ENCODE measurements around the gene CLEC2A.
"Not testable (repeated sequence)": the region's sequence is repeated elsewhere in the genome, so short reads cannot be mapped to it uniquely, and the experiment has no call there.

CLEC2A gene

GRCh38 chr12:9902539-9903228 is 29.5 kb downstream of the CLEC2A start:
- Histone ChIP-seq H3K9ac (ENCODE audit: low read length) (no peak overlapping the region), H3K27me3 (ENCODE audit: control insufficient read depth, insufficient read depth, low read length) (no peaks in the 10 kb centered on the region), H3K4me3 (ENCODE audit: low read length) (no peak overlapping the region), H3K9me3 (ENCODE audit: control insufficient read depth, low read length) (no peaks in the 10 kb centered on the region), H3K36me3 (ENCODE audit: control insufficient read depth, insufficient read depth, low read length) (no peaks in the 10 kb centered on the region), H3K4me1 (ENCODE audit: control insufficient read depth, insufficient read depth, low read length) (no peaks in the 10 kb centered on the region)

- Histone ChIP-seq H3K9ac (ENCODE audit: low read length) (no peak overlapping the region), H3K36me3 (ENCODE audit: control insufficient read depth, insufficient read depth, low read length) (no peaks in the 10 kb centered on the region)
These were observed 31.2 kb downstream of the CLEC2A start for GRCh38 chr12:9900930-9901329.

DNA sequence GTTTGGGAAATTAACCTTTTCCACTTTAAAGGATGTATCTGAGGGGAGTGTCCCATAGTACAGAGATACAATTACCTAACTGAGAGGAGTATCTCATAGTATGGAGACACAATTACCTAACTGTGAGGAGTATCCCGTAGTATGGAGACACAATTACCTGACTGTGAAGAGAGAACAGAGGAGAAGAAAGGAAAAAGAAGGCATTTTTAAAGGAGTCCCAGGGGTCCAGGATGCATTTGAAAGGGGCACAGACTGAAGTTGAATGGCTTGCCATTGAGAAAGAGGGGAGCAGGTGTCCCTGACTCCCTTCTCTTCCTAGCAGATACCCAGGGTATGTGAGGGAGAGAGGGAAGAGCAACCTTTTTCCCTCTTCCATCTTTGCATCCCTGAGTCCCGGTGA is 33.0 kb downstream of the CLEC2A start:
- Histone ChIP-seq H3K9ac (ENCODE audit: low read length) (no peak overlapping the region), H3K36me3 (ENCODE audit: control insufficient read depth, insufficient read depth, low read length) (no peaks in the 10 kb centered on the region), H3K9me3 (ENCODE audit: control insufficient read depth, low read length) (no peaks in the 10 kb centered on the region), H3K4me3 (ENCODE audit: low read length) (no peak overlapping the region), H3K27me3 (ENCODE audit: control insufficient read depth, insufficient read depth, low read length) (no peaks in the 10 kb centered on the region), H3K4me1 (ENCODE audit: control insufficient read depth, insufficient read depth, low read length) (no peaks in the 10 kb centered on the region)

More at GRCh38 chr12:9900930-9901329, 31.2 kb downstream of the CLEC2A start:
- H3K9me3 ChIP-seq (ENCODE audit: control insufficient read depth, low read length): no peaks in the 10 kb centered on the region
- no peak overlapping the region for H3K4me3 ChIP-seq (ENCODE audit: low read length)
- no peaks in the 10 kb centered on the region for H3K27me3 ChIP-seq (ENCODE audit: control insufficient read depth, insufficient read depth, low read length)
- H3K4me1 ChIP-seq (ENCODE audit: control insufficient read depth, insufficient read depth, low read length): no peaks in the 10 kb centered on the region

GRCh38 chr12:9897535-9897934 is 34.6 kb downstream of the CLEC2A start:
- Histone ChIP-seq H3K4me3 (ENCODE audit: low read length) (no peak overlapping the region), H3K9me3 (ENCODE audit: control insufficient read depth, low read length) (no peaks in the 10 kb centered on the region), H3K27me3 (ENCODE audit: control insufficient read depth, insufficient read depth, low read length) (no peaks in the 10 kb centered on the region), H3K4me1 (ENCODE audit: control insufficient read depth, insufficient read depth, low read length) (no peaks in the 10 kb centered on the region), H3K9ac (ENCODE audit: low read length) (no peak overlapping the region), H3K36me3 (ENCODE audit: control insufficient read depth, insufficient read depth, low read length) (no peaks in the 10 kb centered on the region)

DNA sequence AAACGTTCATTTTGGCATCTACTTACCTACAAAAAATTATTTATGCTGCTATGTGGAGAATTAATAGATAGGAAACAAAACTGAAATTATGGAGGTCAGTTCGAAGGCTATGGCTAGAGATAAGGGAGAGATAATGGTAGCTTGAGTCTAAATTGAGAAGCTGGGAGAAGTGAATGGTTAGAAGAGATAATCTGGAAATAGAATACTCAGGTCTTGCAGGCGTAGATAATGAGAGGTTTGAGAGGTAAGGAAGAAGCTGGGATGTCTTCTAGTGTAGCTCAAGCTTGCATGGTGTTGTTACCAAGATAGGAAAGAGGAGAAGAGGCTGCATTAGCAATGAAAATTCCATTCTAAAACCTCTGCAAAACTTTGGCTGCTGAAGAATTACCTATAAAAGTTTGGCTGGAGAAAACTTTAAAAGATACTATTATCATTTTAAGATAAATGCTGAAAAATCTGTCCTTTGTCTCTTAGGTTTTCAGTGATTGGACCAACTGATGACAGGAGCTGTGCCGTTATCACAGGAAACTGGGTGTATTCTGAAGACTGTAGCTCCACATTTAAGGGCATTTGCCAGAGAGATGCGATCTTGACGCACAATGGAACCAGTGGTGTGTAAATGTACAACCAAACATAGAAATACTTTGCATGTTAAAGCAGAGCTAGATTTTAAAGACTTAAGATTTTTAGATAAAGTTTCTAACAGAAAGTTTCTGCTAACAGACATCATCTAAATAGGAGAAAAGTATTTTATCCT is 36.8 kb downstream of the CLEC2A start:
- Histone ChIP-seq H3K9me3 (ENCODE audit: control insufficient read depth, low read length) (no peaks in the 10 kb centered on the region), H3K4me3 (ENCODE audit: low read length) (no peak overlapping the region), H3K9ac (ENCODE audit: low read length) (no peak overlapping the region), H3K27me3 (ENCODE audit: control insufficient read depth, insufficient read depth, low read length) (no peaks in the 10 kb centered on the region), H3K36me3 (ENCODE audit: control insufficient read depth, insufficient read depth, low read length) (no peaks in the 10 kb centered on the region), H3K4me1 (ENCODE audit: control insufficient read depth, insufficient read depth, low read length) (no peaks in the 10 kb centered on the region)

GRCh38 chr12:9888665-9889273 is 43.4 kb downstream of the CLEC2A start:
- H3K4me3 ChIP-seq (ENCODE audit: low read length): no peak overlapping the region
- H3K36me3 ChIP-seq (ENCODE audit: control insufficient read depth, insufficient read depth, low read length): no peaks in the 10 kb centered on the region
- no peak overlapping the region for H3K9ac ChIP-seq (ENCODE audit: low read length)
- H3K9me3 ChIP-seq (ENCODE audit: control insufficient read depth, low read length): no peaks in the 10 kb centered on the region
- no peaks in the 10 kb centered on the region for H3K27me3 ChIP-seq (ENCODE audit: control insufficient read depth, insufficient read depth, low read length)
- peaks cover 6% of the 10 kb centered on the region for H3K4me1 ChIP-seq (ENCODE audit: control insufficient read depth, insufficient read depth, low read length)

- Histone ChIP-seq H3K36me3 (ENCODE audit: control insufficient read depth, insufficient read depth, low read length) (no peaks in the 10 kb centered on the region), H3K4me1 (ENCODE audit: control insufficient read depth, insufficient read depth, low read length) (no peaks in the 10 kb centered on the region), H3K9ac (ENCODE audit: low read length) (no peak overlapping the region), H3K27me3 (ENCODE audit: control insufficient read depth, insufficient read depth, low read length) (no peaks in the 10 kb centered on the region), H3K4me3 (ENCODE audit: low read length) (no peak overlapping the region), H3K9me3 (ENCODE audit: control insufficient read depth, low read length) (no peaks in the 10 kb centered on the region)
These were observed 49.0 kb downstream of the CLEC2A start for GRCh38 chr12:9883175-9883574.

DNA sequence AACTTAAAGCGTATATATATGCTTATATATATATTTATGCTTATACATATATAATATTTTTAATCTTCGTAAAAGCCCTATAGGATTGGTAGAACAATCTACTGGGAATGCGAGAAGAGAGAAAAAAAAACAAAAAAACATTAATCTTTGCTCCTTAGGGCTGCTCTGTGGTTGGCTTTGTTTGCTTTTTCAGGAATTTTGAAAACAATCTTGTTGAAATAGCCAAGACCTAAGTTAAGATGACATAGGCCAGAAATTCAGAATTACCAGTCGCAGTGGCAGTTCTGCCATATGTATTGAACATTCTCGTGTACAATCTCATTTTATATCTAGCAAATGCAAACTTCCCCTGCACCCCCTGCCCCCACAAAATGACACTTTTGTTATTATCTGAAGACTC is 50.2 kb downstream of the CLEC2A start:
- Histone ChIP-seq H3K9me3 (ENCODE audit: control insufficient read depth, low read length) (no peaks in the 10 kb centered on the region), H3K36me3 (ENCODE audit: control insufficient read depth, insufficient read depth, low read length) (no peaks in the 10 kb centered on the region), H3K4me3 (ENCODE audit: low read length) (no peak overlapping the region), H3K9ac (ENCODE audit: low read length) (no peak overlapping the region), H3K4me1 (ENCODE audit: control insufficient read depth, insufficient read depth, low read length) (no peaks in the 10 kb centered on the region), H3K27me3 (ENCODE audit: control insufficient read depth, insufficient read depth, low read length) (no peaks in the 10 kb centered on the region)

GRCh38 chr12:9881246-9881645 is 50.9 kb downstream of the CLEC2A start, which contains the start of gene KLRF2:
Gene KLRF2 (plus strand): TSS chr12:9881489. CDS start chr12:9881596, 107 bp downstream.
- Histone ChIP-seq H3K36me3 (ENCODE audit: control insufficient read depth, insufficient read depth, low read length) (no peaks in the 10 kb centered on the region), H3K4me1 (ENCODE audit: control insufficient read depth, insufficient read depth, low read length) (no peaks in the 10 kb centered on the region), H3K4me3 (ENCODE audit: low read length) (no peak within 1 kb of the TSS), H3K27me3 (ENCODE audit: control insufficient read depth, insufficient read depth, low read length) (no peaks in the 10 kb centered on the region), H3K9me3 (ENCODE audit: control insufficient read depth, low read length) (no peaks in the 10 kb centered on the region), H3K9ac (ENCODE audit: low read length) (no peak within 1 kb of the TSS)

DNA sequence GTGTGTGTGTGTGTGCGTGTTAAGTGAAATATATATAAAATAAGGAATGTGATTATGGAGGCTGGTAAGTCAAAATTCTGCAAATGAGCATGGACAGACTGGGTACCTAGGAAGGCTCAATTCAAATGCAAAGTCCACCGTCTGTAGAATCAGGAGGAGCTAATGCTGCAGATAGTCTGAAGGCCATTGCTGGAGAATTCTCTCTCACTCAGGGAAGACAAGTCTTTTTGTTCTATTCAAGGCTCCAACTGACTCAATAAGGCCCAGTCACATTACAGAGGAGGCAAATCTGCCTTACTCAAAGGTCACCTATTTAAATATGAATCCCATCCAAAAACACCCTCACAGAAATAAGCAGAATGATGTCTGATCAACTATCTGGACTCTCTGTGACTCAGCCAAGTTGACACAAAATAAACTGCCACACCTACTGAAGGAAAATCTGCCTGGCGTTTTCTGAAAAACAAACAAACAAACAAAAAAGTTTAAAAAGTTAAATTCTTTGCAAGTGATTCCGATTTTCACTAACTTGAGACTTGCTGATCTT is 51.6 kb downstream of the CLEC2A start:
- Histone ChIP-seq H3K4me3 (ENCODE audit: low read length) (no peak overlapping the region), H3K4me1 (ENCODE audit: control insufficient read depth, insufficient read depth, low read length) (no peaks in the 10 kb centered on the region), H3K9ac (ENCODE audit: low read length) (no peak overlapping the region), H3K36me3 (ENCODE audit: control insufficient read depth, insufficient read depth, low read length) (no peaks in the 10 kb centered on the region), H3K27me3 (ENCODE audit: control insufficient read depth, insufficient read depth, low read length) (no peaks in the 10 kb centered on the region), H3K9me3 (ENCODE audit: control insufficient read depth, low read length) (no peaks in the 10 kb centered on the region)

DNA sequence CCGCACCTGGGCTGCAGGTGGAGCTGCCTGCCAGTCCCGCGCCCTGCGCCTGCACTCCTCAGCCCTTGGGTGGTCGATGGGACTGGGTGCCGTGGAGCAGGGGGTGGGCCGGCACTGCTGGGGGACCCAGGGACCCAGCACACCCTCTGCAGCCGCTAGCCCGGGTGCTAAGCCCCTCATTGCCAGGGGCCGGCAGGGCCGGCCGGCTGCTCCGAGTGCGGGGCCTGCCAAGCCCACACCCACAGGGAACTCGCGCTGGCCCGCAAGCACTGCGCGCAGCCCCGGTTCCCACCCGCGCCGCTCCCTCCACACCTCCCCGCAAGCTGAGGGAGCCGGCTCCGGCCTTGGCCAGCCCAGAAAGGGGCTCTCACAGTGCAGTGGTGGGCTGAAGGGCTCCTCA is 56.0 kb downstream of the CLEC2A start:
- H3K27me3 ChIP-seq (ENCODE audit: control insufficient read depth, insufficient read depth, low read length); H3K4me3 ChIP-seq (ENCODE audit: low read length); H3K4me1 ChIP-seq (ENCODE audit: control insufficient read depth, insufficient read depth, low read length); H3K9me3 ChIP-seq (ENCODE audit: control insufficient read depth, low read length); H3K9ac ChIP-seq (ENCODE audit: low read length); H3K36me3 ChIP-seq (ENCODE audit: control insufficient read depth, insufficient read depth, low read length): not testable (repeated sequence)

- H3K4me3 ChIP-seq (ENCODE audit: low read length): no peak overlapping the region
- H3K9ac ChIP-seq (ENCODE audit: low read length): no peak overlapping the region
- no peaks in the 10 kb centered on the region for H3K4me1 ChIP-seq (ENCODE audit: control insufficient read depth, insufficient read depth, low read length)
- H3K36me3 ChIP-seq (ENCODE audit: control insufficient read depth, insufficient read depth, low read length): no peaks in the 10 kb centered on the region
- no peaks in the 10 kb centered on the region for H3K27me3 ChIP-seq (ENCODE audit: control insufficient read depth, insufficient read depth, low read length)
- H3K9me3 ChIP-seq (ENCODE audit: control insufficient read depth, low read length): no peaks in the 10 kb centered on the region
These were observed 59.4 kb downstream of the CLEC2A start for GRCh38 chr12:9872742-9873141.
